H9 (cell line): ENCODE measurements around the gene HECTD1. TPM values are rescaled to one million over a fixed set of nuclear protein-coding genes. Genes with fewer than 3 reads are reported as not detected.
A peak's percentile ranks its signal among the peaks of the same experiment; 100 is the strongest.

ENCODE experiments used
- DNase-seq: peaks from one replicate; pipeline ENCODE4 v3.0.0-alpha.2; 2017
- H2AFZ ChIP-seq: one replicate; pipeline ENCODE4 v1.6.1; 2013; ENCODE audit warnings: mild to moderate bottlenecking, low read length, control low read depth, moderate library complexity
- H2AK5ac ChIP-seq: 2 replicates; pipeline ENCODE4 v1.6.1; 2013; ENCODE audit warnings: low read length, control low read depth, mixed read lengths; ENCODE audit not compliant: insufficient read length
- H2BK120ac ChIP-seq: one replicate; pipeline ENCODE4 v1.6.1; 2013; ENCODE audit warnings: low read depth, mild to moderate bottlenecking, low read length, control low read depth, inconsistent platforms; ENCODE audit not compliant: poor library complexity, severe bottlenecking
- H2BK12ac ChIP-seq: 2 replicates; pipeline ENCODE4 v1.6.1; 2013; ENCODE audit warnings: low read length, control low read depth, mixed read lengths, low read depth; ENCODE audit not compliant: insufficient read length
- H2BK15ac ChIP-seq: 2 replicates; pipeline ENCODE4 v1.6.1; 2013; ENCODE audit warnings: low read depth, low read length, control low read depth
- H2BK20ac ChIP-seq: one replicate; pipeline ENCODE4 v1.6.1; 2013; ENCODE audit warnings: low read depth, mild to moderate bottlenecking, low read length, control low read depth, inconsistent platforms; ENCODE audit not compliant: poor library complexity, severe bottlenecking
- H2BK5ac ChIP-seq: 2 replicates; pipeline ENCODE4 v1.6.1; 2013; ENCODE audit warnings: low read length, control low read depth, mixed read lengths; ENCODE audit not compliant: insufficient read length
- H3K14ac ChIP-seq: 2 replicates; pipeline ENCODE4 v1.6.1; 2013; ENCODE audit warnings: low read length, control low read depth; ENCODE audit not compliant: insufficient read depth
- H3K18ac ChIP-seq: 2 replicates; pipeline ENCODE4 v1.6.1; 2013; ENCODE audit warnings: low read depth, mild to moderate bottlenecking, mixed read lengths, low read length, control low read depth; ENCODE audit not compliant: insufficient read length
- H3K23ac ChIP-seq: 2 replicates; pipeline ENCODE4 v1.6.1; 2013; ENCODE audit warnings: low read length, control low read depth, mixed read lengths, low read depth; ENCODE audit not compliant: insufficient read length
- H3K23me2 ChIP-seq: 2 replicates; pipeline ENCODE4 v1.6.1; 2013; ENCODE audit warnings: low read depth, mild to moderate bottlenecking, mixed read lengths, low read length, control low read depth; ENCODE audit not compliant: insufficient read length, poor library complexity, severe bottlenecking
- H3K27ac ChIP-seq: 2 replicates; pipeline ENCODE4 v1.5.1; 2013; ENCODE audit warnings: low read length, control low read depth, mixed read lengths, low read depth; ENCODE audit not compliant: insufficient read length
- H3K27me3 ChIP-seq: 2 replicates; pipeline ENCODE4 v1.6.1; 2013; ENCODE audit warnings: low read length, control low read depth, inconsistent platforms; ENCODE audit not compliant: insufficient read depth
- H3K4ac ChIP-seq: 2 replicates; pipeline ENCODE4 v1.6.1; 2013; ENCODE audit warnings: low read depth, mild to moderate bottlenecking, control low read depth, inconsistent platforms, low read length, moderate library complexity
- H3K4me1 ChIP-seq: 2 replicates; pipeline ENCODE4 v1.6.1; 2013; ENCODE audit warnings: low read length, control low read depth, inconsistent platforms; ENCODE audit not compliant: insufficient read depth
- H3K4me2 ChIP-seq: 2 replicates; pipeline ENCODE4 v1.6.1; 2013; ENCODE audit warnings: low read length, control low read depth, mixed read lengths; ENCODE audit not compliant: insufficient read length, insufficient read depth
- H3K56ac ChIP-seq: 2 replicates; pipeline ENCODE4 v1.6.1; 2013; ENCODE audit warnings: low read depth, mild to moderate bottlenecking, mixed read lengths, low read length, control low read depth; ENCODE audit not compliant: insufficient read length
- H3K79me1 ChIP-seq: 2 replicates; pipeline ENCODE4 v1.6.1; 2013; ENCODE audit warnings: low read depth, mild to moderate bottlenecking, moderate library complexity, low read length, control low read depth, inconsistent platforms; ENCODE audit not compliant: insufficient read depth, poor library complexity, severe bottlenecking
- H3K79me2 ChIP-seq: 2 replicates; pipeline ENCODE4 v1.6.1; 2013; ENCODE audit warnings: low read length, control low read depth, inconsistent platforms; ENCODE audit not compliant: insufficient read depth
- H3K9ac ChIP-seq: 2 replicates; pipeline ENCODE4 v1.6.1; 2013; ENCODE audit warnings: low read length, control low read depth, mixed read lengths; ENCODE audit not compliant: insufficient read length; ENCODE audit errors: extremely low read depth
- H3K9me3 ChIP-seq: one replicate; pipeline ENCODE4 v1.6.1; 2013; ENCODE audit warnings: low read depth, low read length, inconsistent platforms; ENCODE audit not compliant: control insufficient read depth
- H3T11ph ChIP-seq: one replicate; pipeline ENCODE4 v1.6.1; 2013; ENCODE audit warnings: mild to moderate bottlenecking, low read length, control low read depth, inconsistent platforms
- H4K20me1 ChIP-seq: one replicate; pipeline ENCODE4 v1.6.1; 2013; ENCODE audit not compliant: control insufficient read depth, insufficient read length, insufficient read depth
- H4K5ac ChIP-seq: 2 replicates; pipeline ENCODE4 v1.6.1; 2013; ENCODE audit warnings: low read depth, mild to moderate bottlenecking, mixed read lengths, low read length, control low read depth; ENCODE audit not compliant: insufficient read length
- H4K8ac ChIP-seq: replicated peaks from 2 replicates; pipeline ENCODE4 v1.6.1; 2013; ENCODE audit warnings: low read length, control low read depth, mixed read lengths, low read depth; ENCODE audit not compliant: insufficient read length
- H4K91ac ChIP-seq: 2 replicates; pipeline ENCODE4 v1.6.1; 2013; ENCODE audit warnings: low read depth, mild to moderate bottlenecking, moderate library complexity, mixed read lengths, low read length, control low read depth; ENCODE audit not compliant: insufficient read length
- H3K27ac Mint-ChIP-seq, 3 experiments: 2 replicates in 2 of 3; 3 replicates in 1 of 3; pipeline ENCODE4 v1.8.0; 2020 to 2021; ENCODE audit warnings: mixed read lengths in 3 of 3, mild to moderate bottlenecking in 1 of 3, moderate library complexity in 1 of 3
- H3K27me3 Mint-ChIP-seq: 2 replicates; pipeline ENCODE4 v1.8.0; 2021; ENCODE audit warnings: low read depth, mild to moderate bottlenecking, moderate library complexity, mixed read lengths
- H3K36me3 Mint-ChIP-seq, 3 experiments: 2 replicates in 2 of 3; 3 replicates in 1 of 3; pipeline ENCODE4 v1.8.0; 2020 to 2021; ENCODE audit warnings: low read depth in 3 of 3, mixed read lengths in 3 of 3; ENCODE audit not compliant: insufficient read depth in 1 of 3
- H3K4me1 Mint-ChIP-seq, 2 experiments: 2 replicates each; pipeline ENCODE4 v1.8.0; 2020; ENCODE audit warnings: mixed read lengths in 2 of 2
- H3K4me3 Mint-ChIP-seq, 2 experiments: 2 replicates in 1 of 2; 3 replicates in 1 of 2; pipeline ENCODE4 v1.8.0; 2020 to 2021; ENCODE audit warnings: mild to moderate bottlenecking in 2 of 2, mixed read lengths in 2 of 2, moderate library complexity in 1 of 2
- H3K9me3 Mint-ChIP-seq, 2 experiments: 2 replicates in 1 of 2; 3 replicates in 1 of 2; pipeline ENCODE4 v1.8.0; 2020; ENCODE audit warnings: mild to moderate bottlenecking in 2 of 2, mixed read lengths in 2 of 2, moderate library complexity in 1 of 2
- CTCF ChIP-seq: fragments of 200-600 bp; sonication (generic); conservative IDR thresholded peaks from 3 replicates; pipeline ENCODE4 v1.8.0; 2021; ENCODE audit warnings: antibody characterized with exemption, mild to moderate bottlenecking
- WGBS: extraction: QIAGEN DNeasy Blood & Tissue Kit; methylation state at CpG from one replicate; pipeline ENCODE4 v1.1.7; 2013; ENCODE audit warnings: missing lambda C conversion rate, low lambda C conversion rate, mixed read lengths; ENCODE audit not compliant: insufficient read length; ENCODE audit errors: extremely low coverage; 5-methylcytosine and 5-hydroxymethylcytosine counted together
- long read RNA-seq: library from polyadenylated mRNA; unstranded; transcript quantifications from one replicate; pipeline ENCODE4 v2.0.0, GENCODE V29; 2020
- total RNA-seq: library from RNA; stranded (reverse); gene quantifications from 2 replicates; pipeline ENCODE4 v1.2.1, GENCODE V29; 2021

Gene HECTD1
- total RNA-seq = 121 and 135 TPM in 2 replicates
- long read RNA-seq, partial matches to known transcripts = 299 of 327 reads
- long read RNA-seq, other reads (novel, unspliced or antisense) = 28 of 327 reads

- H2BK12ac ChIP-seq = no peak within 1 kb of the TSS
These were observed at the start of gene HECTD1 for GRCh38 chr14:31207755-31208545. HECTD1 (minus strand) TSS chr14:31207793; CDS start chr14:31205936, 1,857 bp downstream.

More at GRCh38 chr14:31207755-31208545, at the start of gene HECTD1:
- H3K4me2 ChIP-seq = peak within 1 kb of the TSS; percentile 88
- peak within 1 kb of the TSS; percentile 98 to 99 (median 99) for H3K27ac Mint-ChIP-seq
- no peak within 1 kb of the TSS for H2BK20ac ChIP-seq
- H3K18ac ChIP-seq = peak within 1 kb of the TSS; percentile 95
- no peak within 1 kb of the TSS for H4K8ac ChIP-seq
- no peaks in the 10 kb centered on the region for H3K79me1 ChIP-seq
- peak within 1 kb of the TSS; percentile 17 for H2BK5ac ChIP-seq
- peak; percentile 78 for TF ChIP-seq CTCF
- H2BK15ac ChIP-seq = no peak within 1 kb of the TSS; the same call in 1 of the 2 replicates
- peak within 1 kb of the TSS; percentile 57 for H3K27ac ChIP-seq
- H3K9me3 ChIP-seq = no peaks in the 10 kb centered on the region
- H3K4me1 ChIP-seq = no peaks in the 10 kb centered on the region
- no peak within 1 kb of the TSS for H2AFZ ChIP-seq
- peak; percentile 87 for DNase-seq
- no peak within 1 kb of the TSS for H2AK5ac ChIP-seq
- H3K23ac ChIP-seq = no peak within 1 kb of the TSS
- peaks cover 22 to 26% of the 10 kb centered on the region in 2 experiments for H3K4me1 Mint-ChIP-seq
- peak within 1 kb of the TSS; percentile 45 for H4K5ac ChIP-seq
- H3K4ac ChIP-seq = no peak within 1 kb of the TSS
- no peaks in the 10 kb centered on the region for H3K27me3 Mint-ChIP-seq
- peak within 1 kb of the TSS; percentile 65 for H4K91ac ChIP-seq
- H3K36me3 Mint-ChIP-seq = peaks cover 14 to 23% (median 18%) of the 10 kb centered on the region in 3 experiments; a peak in 6 of 7 replicates
- no CpG with 5 or more reads among the region's 79 CpGs for WGBS
- peaks cover 0 to 3% of the 10 kb centered on the region in 2 experiments; a peak in 2 of 5 replicates for H3K9me3 Mint-ChIP-seq
- H3K14ac ChIP-seq = peak within 1 kb of the TSS; percentile 99
- H3K4me3 Mint-ChIP-seq = peak within 1 kb of the TSS; percentile 90 to 91
- H3K56ac ChIP-seq = peak within 1 kb of the TSS; percentile 18
- peaks cover 7% of the 10 kb centered on the region for H3K79me2 ChIP-seq
- peak within 1 kb of the TSS; percentile 96 for H3K9ac ChIP-seq
- no peak within 1 kb of the TSS for H3T11ph ChIP-seq
- peaks cover 13% of the 10 kb centered on the region for H3K23me2 ChIP-seq
- H2BK120ac ChIP-seq = no peak within 1 kb of the TSS
- H3K27me3 ChIP-seq = no peaks in the 10 kb centered on the region
- no peaks in the 10 kb centered on the region for H4K20me1 ChIP-seq
